ENCODE measurements around the gene SIRT4.

Gene SIRT4

GRCh38 chr12:120265473-120266179 lies 36.5 kb upstream of the SIRT4 start, which contains the start of gene PXN:
Gene PXN, minus strand, starts transcription at chr12:120265730. Its CDS starts 101 bp downstream, at chr12:120265629.
- peak within 1 kb of the TSS; percentile 83 for H3K4me3 ChIP-seq (ENCODE audit: low read length)
- DNase-seq (ENCODE audit: low read depth) = peak; percentile 75
- peak; percentile 56 for TF ChIP-seq CTCF (conservative IDR thresholded peaks at IDR 0.05; ENCODE audit: low read length)

- no peak for TF ChIP-seq CTCF (conservative IDR thresholded peaks at IDR 0.05; ENCODE audit: low read length)
- no peak for DNase-seq (ENCODE audit: low read depth)
- H3K4me3 ChIP-seq (ENCODE audit: low read length) = no peak overlapping the region
Observed at GRCh38 chr12:120266180-120266870, 35.8 kb upstream of the SIRT4 start.

GRCh38 chr12:120267736-120268135 lies 34.4 kb upstream of the SIRT4 start:
- TF ChIP-seq CTCF (conservative IDR thresholded peaks at IDR 0.05; ENCODE audit: low read length) = no peak

GRCh38 chr12:120276734-120277133 lies 25.4 kb upstream of the SIRT4 start:
- H3K4me3 ChIP-seq (ENCODE audit: low read length) = no peak overlapping the region
- no peak for TF ChIP-seq CTCF (conservative IDR thresholded peaks at IDR 0.05; ENCODE audit: low read length)
- DNase-seq (ENCODE audit: low read depth) = peak; percentile 42

More at GRCh38 chr12:120267736-120268135, 34.4 kb upstream of the SIRT4 start:
- no peak for DNase-seq (ENCODE audit: low read depth)
- H3K4me3 ChIP-seq (ENCODE audit: low read length) = no peak overlapping the region

- TF ChIP-seq CTCF (conservative IDR thresholded peaks at IDR 0.05; ENCODE audit: low read length) = no peak
- H3K4me3 ChIP-seq (ENCODE audit: low read length) = no peak overlapping the region
- DNase-seq (ENCODE audit: low read depth) = no peak
Observed at GRCh38 chr12:120278137-120279069, 23.7 kb upstream of the SIRT4 start.

- no peak for TF ChIP-seq CTCF (conservative IDR thresholded peaks at IDR 0.05; ENCODE audit: low read length)
- DNase-seq (ENCODE audit: low read depth) = no peak
- H3K4me3 ChIP-seq (ENCODE audit: low read length) = no peak overlapping the region
Observed at GRCh38 chr12:120283318-120283717, 18.8 kb upstream of the SIRT4 start.

All from AG10803 (cell line).